Uterus (tissue), 2 donors: ENCODE measurements around the gene SIK2.

Experiments used
- CTCF ChIP-seq, 4 experiments: fragments of 200-600 bp in 2 of 4; fragments of 450-650 bp in 2 of 4; sonication (generic) in 2 of 4; IDR thresholded peaks; one replicate each; pipeline ENCODE4 v1.5.1; 2016 to 2019; ENCODE audit warnings: antibody characterized with exemption in 4 of 4, mild to moderate bottlenecking in 2 of 4, moderate library complexity in 1 of 4
- POLR2A ChIP-seq, 2 donors: fragments of 450-650 bp; IDR thresholded peaks; one replicate each; pipeline ENCODE4 v1.6.1; 2016; ENCODE audit warnings: antibody characterized with exemption in 2 of 2, mild to moderate bottlenecking in 1 of 2, moderate library complexity in 1 of 2

GRCh38 chr11:111724615-111725129 lies 122.4 kb downstream of the SIK2 start:
- TF ChIP-seq POLR2A (IDR thresholded peaks at IDR 0.05) (no peak), CTCF (IDR thresholded peaks at IDR 0.05) (no peak)
